Body of pancreas (tissue), 4 donors: Measurements from ENCODE around the gene COL23A1. TPM values are rescaled to one million over a fixed set of nuclear protein-coding genes. Genes with fewer than 3 reads are reported as not detected.

Experiments
- ATAC-seq: fragments of 150-250 bp; one replicate; pipeline ENCODE4 v1.9.1; 2016
- DNase-seq, 4 donors: peaks; one replicate each; pipeline ENCODE4 v3.0.0-alpha.2; 2019
- H3K27ac ChIP-seq, 4 donors: fragments of 200-600 bp; sonication (generic); 1 replicate in 3 of 4; 2 replicates in 1 of 4; pipeline versions ENCODE4 v1.5.1 to v1.6.1; 2016 to 2019; ENCODE audit warnings: mild to moderate bottlenecking in 1 of 4, mixed read lengths in 1 of 4, moderate library complexity in 1 of 4
- H3K27me3 ChIP-seq, 2 donors: fragments of 200-600 bp; sonication (generic); one replicate each; pipeline ENCODE4 v1.6.0; 2016; ENCODE audit warnings: mild to moderate bottlenecking in 1 of 2
- H3K36me3 ChIP-seq, 2 donors: fragments of 200-600 bp; sonication (generic); replicated peaks in 1 of 2; 2 replicates each; pipeline ENCODE4 v1.5.1; 2016; ENCODE audit warnings: low read depth in 2 of 2; ENCODE audit not compliant: insufficient read depth in 1 of 2
- H3K4me1 ChIP-seq: fragments of 200-600 bp; sonication (generic); one replicate; pipeline ENCODE4 v1.6.0; 2016
- H3K4me3 ChIP-seq, 2 donors: fragments of 200-600 bp; sonication (generic); 1 replicate in 1 of 2; 2 replicates in 1 of 2; pipeline ENCODE4 v1.5.1; 2016 to 2019
- H3K9me3 ChIP-seq, 3 donors: fragments of 200-600 bp; sonication (generic); 1 replicate in 2 of 3; 2 replicates in 1 of 3; pipeline ENCODE4 v1.5.1; 2016
- CTCF ChIP-seq, 7 experiments: fragments of 450-650 bp in 4 of 7; fragments of 200-600 bp in 3 of 7; sonication (generic) in 3 of 7; IDR thresholded peaks; one replicate each; pipeline ENCODE4 v1.5.1; 2016 to 2019; ENCODE audit warnings: antibody characterized with exemption in 7 of 7
- POLR2A ChIP-seq, 3 donors: fragments of 450-650 bp; IDR thresholded peaks; one replicate each; pipeline ENCODE4 v1.6.1; 2016; ENCODE audit warnings: antibody characterized with exemption in 3 of 3, mild to moderate bottlenecking in 2 of 3
- WGBS, 2 donors: methylation state at CpG; one replicate each; pipeline ENCODE4 v1.1.5; 2017; 5-methylcytosine and 5-hydroxymethylcytosine counted together
- intact Hi-C: fragments of 100-400 bp; cut with DNase I; formaldehyde crosslinking; loops from one replicate; pipeline ENCODE4 v1.15.1; 2023
- total RNA-seq, 2 donors: library from RNA; depleted of rRNA; stranded (reverse); fragments of >200 nt; gene quantifications; one replicate each; pipeline ENCODE4 v1.1.0, GENCODE V29; 2016

COL23A1 gene
- total RNA-seq, 2 donors from 2014 or later, result not detected

- no peak for DNase-seq
- Histone ChIP-seq H3K27me3 (no peaks in the 10 kb centered on the region), H3K9me3 (no peaks in the 10 kb centered on the region), H3K4me3 (no peak overlapping the region), H3K36me3 (no peaks in the 10 kb centered on the region), H3K27ac (no peak overlapping the region), H3K4me1 (no peaks in the 10 kb centered on the region)
- WGBS, 2 donors, result 68 to 77% methylated on average over 8 of the region's 8 CpGs
- ATAC-seq, result no peak
- TF ChIP-seq CTCF (IDR thresholded peaks at IDR 0.05), result no peak
- TF ChIP-seq POLR2A (IDR thresholded peaks at IDR 0.05), result no peak
- intact Hi-C loops, result no loop called here
These were observed 6.9 kb downstream of the COL23A1 start for GRCh38 chr5:178583279-178583678.

DNA sequence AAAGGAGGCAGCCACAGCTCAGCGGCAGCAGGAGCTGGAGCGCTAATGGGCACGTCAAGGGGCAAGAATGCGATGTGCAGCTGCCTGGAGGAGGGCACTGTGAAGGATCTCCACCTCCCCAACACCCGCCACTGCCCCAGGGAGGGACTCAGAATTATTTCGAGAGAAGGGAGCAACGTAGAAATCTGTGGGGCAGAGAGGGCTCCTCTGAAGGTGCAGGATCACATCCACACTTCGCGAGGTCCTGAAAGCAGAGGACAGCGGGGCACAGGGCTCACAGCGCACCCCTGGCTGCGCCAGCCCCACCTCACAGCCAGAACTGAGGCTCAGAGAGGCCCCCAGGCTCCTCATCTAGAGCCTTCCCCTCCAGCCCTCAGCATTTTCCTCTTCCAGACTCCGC lies 7.9 kb downstream of the COL23A1 start:
- DNase-seq (no peak), ATAC-seq (no peak)
- no peak for TF ChIP-seq POLR2A (IDR thresholded peaks at IDR 0.05)
- no peak for TF ChIP-seq CTCF (IDR thresholded peaks at IDR 0.05)
- WGBS, 2 donors, result 71 to 75% methylated on average over 8 to 13 of the region's 13 CpGs
- peaks cover 0 to 1% of the 10 kb centered on the region in 2 donors for H3K27me3 ChIP-seq
- no peaks in the 10 kb centered on the region for H3K9me3 ChIP-seq
- H3K4me3 ChIP-seq, result no peak overlapping the region
- intact Hi-C loops, result no loop called here
- no peaks in the 10 kb centered on the region for H3K36me3 ChIP-seq
- no peaks in the 10 kb centered on the region for H3K4me1 ChIP-seq
- H3K27ac ChIP-seq, result no peak overlapping the region

DNA sequence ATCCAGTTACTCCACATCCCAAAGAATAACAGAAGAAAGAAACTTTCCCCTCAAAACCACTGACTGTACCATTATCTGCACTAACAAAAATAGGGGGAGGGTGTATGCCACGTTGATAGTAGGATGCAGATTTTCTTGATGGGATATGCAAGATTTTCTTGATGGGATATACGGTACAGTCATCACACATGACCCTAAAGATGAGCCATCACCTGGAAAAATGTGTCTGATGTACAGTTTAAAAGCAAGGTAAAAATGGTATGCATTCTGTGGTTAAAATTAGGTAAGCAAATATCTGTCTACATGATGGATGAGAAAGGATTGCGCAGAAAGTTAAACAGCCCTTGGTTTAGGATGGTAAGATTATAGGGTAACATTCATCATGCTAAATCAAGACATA lies 8.6 kb downstream of the COL23A1 start:
- H3K4me1 ChIP-seq, result peaks cover 6% of the 10 kb centered on the region
- intact Hi-C loops, result no loop called here
- 45 to 47% methylated on average over 3 of the region's 3 CpGs for WGBS, 2 donors
- no peak for ATAC-seq
- H3K36me3 ChIP-seq, result no peaks in the 10 kb centered on the region
- no peak for DNase-seq
- TF ChIP-seq CTCF (IDR thresholded peaks at IDR 0.05), result no peak
- TF ChIP-seq POLR2A (IDR thresholded peaks at IDR 0.05), result no peak
- no peak overlapping the region for H3K27ac ChIP-seq
- no peaks in the 10 kb centered on the region for H3K9me3 ChIP-seq
- no peak overlapping the region for H3K4me3 ChIP-seq
- peaks cover 0 to 6% of the 10 kb centered on the region in 2 donors for H3K27me3 ChIP-seq

DNA sequence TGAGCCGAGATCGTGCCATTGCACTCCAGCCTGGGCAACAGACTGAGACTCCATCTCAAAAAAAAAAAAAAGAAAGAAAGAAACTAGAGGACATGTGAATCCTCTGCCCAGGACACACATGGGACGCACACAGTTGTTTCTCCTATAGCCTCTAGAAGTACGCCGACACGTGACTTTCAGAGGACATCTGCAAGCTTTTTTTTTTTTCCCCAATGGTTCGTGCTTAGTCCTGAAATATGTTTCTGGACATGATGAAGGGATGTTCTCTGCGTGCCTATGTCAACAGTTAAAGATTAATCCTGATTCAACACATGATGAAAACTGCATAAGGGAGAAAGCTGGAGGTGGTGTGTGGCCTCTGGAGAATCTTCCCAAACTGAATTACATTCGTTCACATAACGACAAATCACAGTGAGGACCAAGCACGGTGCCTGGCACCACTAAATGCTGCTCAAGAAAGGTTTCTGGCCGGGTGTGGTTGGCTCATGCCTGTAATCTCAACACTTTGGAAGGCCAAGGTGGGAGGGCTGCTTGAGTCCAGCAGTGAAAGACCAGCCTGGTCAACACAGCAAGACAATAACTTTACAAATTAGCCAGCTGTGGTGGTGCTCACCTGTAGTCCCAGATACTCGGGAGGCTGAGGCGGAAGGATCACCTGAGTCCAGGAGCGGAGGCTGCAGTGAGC lies 9.8 kb downstream of the COL23A1 start:
- DNase-seq, result no peak
- intact Hi-C loops, result no loop called here
- peaks cover 0 to 6% of the 10 kb centered on the region in 2 donors for H3K27me3 ChIP-seq
- H3K27ac ChIP-seq, result no peak overlapping the region
- no peaks in the 10 kb centered on the region for H3K36me3 ChIP-seq
- H3K4me3 ChIP-seq, result no peak overlapping the region
- H3K4me1 ChIP-seq, result peaks cover 8% of the 10 kb centered on the region
- ATAC-seq, result no peak
- TF ChIP-seq CTCF (IDR thresholded peaks at IDR 0.05) (no peak), POLR2A (IDR thresholded peaks at IDR 0.05) (no peak)
- WGBS, 2 donors, result 62 to 65% methylated on average over 15 of the region's 15 CpGs
- H3K9me3 ChIP-seq, result no peaks in the 10 kb centered on the region

DNA sequence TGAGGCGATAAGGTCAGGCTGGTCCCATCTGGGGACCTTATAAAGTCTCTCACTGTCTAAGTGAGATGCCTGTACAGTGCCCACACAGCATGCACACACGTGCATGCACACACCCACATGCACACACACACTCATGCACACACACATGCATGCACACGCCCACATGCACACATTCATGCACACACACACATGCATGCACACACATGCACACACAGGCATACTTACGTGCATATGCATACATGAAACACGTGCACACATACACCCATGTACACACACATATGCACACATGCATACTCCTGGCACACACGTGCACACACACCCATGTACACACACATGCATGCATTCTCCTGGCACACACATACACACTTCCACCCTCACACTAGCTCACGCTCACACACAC lies 12.2 kb downstream of the COL23A1 start:
- Histone ChIP-seq H3K27me3 (peaks cover 0 to 6% of the 10 kb centered on the region in 2 donors), H3K27ac (no peak overlapping the region), H3K36me3 (no peaks in the 10 kb centered on the region), H3K4me1 (peaks cover 8% of the 10 kb centered on the region), H3K9me3 (no peaks in the 10 kb centered on the region), H3K4me3 (no peak overlapping the region)
- DNase-seq, result no peak
- no peak for TF ChIP-seq POLR2A (IDR thresholded peaks at IDR 0.05)
- peak in 1 of 7 experiments; percentile 8 for TF ChIP-seq CTCF (IDR thresholded peaks at IDR 0.05)
- ATAC-seq, result no peak
- 69 to 70% methylated on average over 6 to 7 of the region's 7 CpGs for WGBS, 2 donors
- intact Hi-C loops, result no loop called here
